ENCODE results near the gene TAF7. TPM values are rescaled to one million over a fixed set of nuclear protein-coding genes. Genes with fewer than 3 reads are reported as not detected.
A peak's percentile ranks its signal among the peaks of the same experiment; 100 is the strongest.

Gene TAF7
- total and polyA plus RNA-seq, 9 of the 15 experiments (the other 6 are each of a cell fraction or from before 2014, with no cell fraction given) = 51.6 to 116 (median 73.3) TPM

GRCh38 chr5:141320225-141321169, at the start of gene TAF7 (continued):
- no peak for TF ChIP-seq ZNF695 (CRISPR knock-in tag; IDR thresholded peaks at IDR 0.05)
- TF ChIP-seq MXD1 (CRISPR knock-in tag; IDR thresholded peaks at IDR 0.05; ENCODE audit: borderline replicate concordance, poor library complexity, severe bottlenecking) = no peak
- TF ChIP-seq NKRF (IDR thresholded peaks at IDR 0.05; ENCODE audit: borderline replicate concordance) = no peak; the same call in 1 of the 2 replicates
- TF ChIP-seq PHF20 (IDR thresholded peaks at IDR 0.05; ENCODE audit: partially characterized antibody) = peak; percentile 71
- TF ChIP-seq RFX7 (CRISPR knock-in tag; IDR thresholded peaks at IDR 0.05) = no peak
- TF ChIP-seq ZNF584 (CRISPR knock-in tag; IDR thresholded peaks at IDR 0.05; ENCODE audit: low read depth) = no peak
- TF ChIP-seq PURB (CRISPR knock-in tag; IDR thresholded peaks at IDR 0.05; ENCODE audit: low read depth) = no peak
- no peak for TF ChIP-seq MCM5 (IDR thresholded peaks at IDR 0.05; ENCODE audit: low read depth)
- peak; percentile 40; the same call in 1 of the 2 replicates for TF ChIP-seq TFAP4 (CRISPR knock-in tag; IDR thresholded peaks at IDR 0.05; ENCODE audit: borderline replicate concordance)
- TF ChIP-seq ZNF197 (CRISPR knock-in tag; IDR thresholded peaks at IDR 0.05; ENCODE audit: low read depth) = 0 out of 2 replicates have a peak, but pooled peaks have one; percentile 48
- no peak for TF ChIP-seq ZNF133 (CRISPR knock-in tag; IDR thresholded peaks at IDR 0.05)
- TF ChIP-seq MTA1 (IDR thresholded peaks at IDR 0.05; ENCODE audit: borderline replicate concordance) = no peak
- TF ChIP-seq THRA (IDR thresholded peaks at IDR 0.05) = no peak
- no peak for TF ChIP-seq ZNF551 (CRISPR knock-in tag; IDR thresholded peaks at IDR 0.05)
- no peak for TF ChIP-seq SRSF1 (IDR thresholded peaks at IDR 0.05; ENCODE audit: low read depth, low read length)
- no peak for TF ChIP-seq ZNF277 (CRISPR knock-in tag; IDR thresholded peaks at IDR 0.05; ENCODE audit: borderline replicate concordance)
- no peak for TF ChIP-seq RBM17 (IDR thresholded peaks at IDR 0.05; ENCODE audit: borderline replicate concordance, low read depth, low read length)
- TF ChIP-seq STAT5A (IDR thresholded peaks at IDR 0.05; ENCODE audit: borderline replicate concordance, low read length) = no peak
- no peak for TF ChIP-seq EWSR1 (IDR thresholded peaks at IDR 0.05; ENCODE audit: borderline replicate concordance, low read depth, partially characterized antibody)
